ENCODE data around the gene SCAF4.

DNA sequence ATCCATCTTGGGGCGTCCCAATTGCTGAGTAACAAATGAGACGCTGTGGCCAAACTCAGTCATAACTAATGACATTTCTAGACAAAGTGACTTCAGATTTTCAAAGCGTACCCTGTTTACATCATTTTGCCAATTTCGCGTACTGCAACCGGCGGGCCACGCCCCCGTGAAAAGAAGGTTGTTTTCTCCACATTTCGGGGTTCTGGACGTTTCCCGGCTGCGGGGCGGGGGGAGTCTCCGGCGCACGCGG lies 72.7 kb downstream of the SCAF4 start:
- TF ChIP-seq, protein P1, sequence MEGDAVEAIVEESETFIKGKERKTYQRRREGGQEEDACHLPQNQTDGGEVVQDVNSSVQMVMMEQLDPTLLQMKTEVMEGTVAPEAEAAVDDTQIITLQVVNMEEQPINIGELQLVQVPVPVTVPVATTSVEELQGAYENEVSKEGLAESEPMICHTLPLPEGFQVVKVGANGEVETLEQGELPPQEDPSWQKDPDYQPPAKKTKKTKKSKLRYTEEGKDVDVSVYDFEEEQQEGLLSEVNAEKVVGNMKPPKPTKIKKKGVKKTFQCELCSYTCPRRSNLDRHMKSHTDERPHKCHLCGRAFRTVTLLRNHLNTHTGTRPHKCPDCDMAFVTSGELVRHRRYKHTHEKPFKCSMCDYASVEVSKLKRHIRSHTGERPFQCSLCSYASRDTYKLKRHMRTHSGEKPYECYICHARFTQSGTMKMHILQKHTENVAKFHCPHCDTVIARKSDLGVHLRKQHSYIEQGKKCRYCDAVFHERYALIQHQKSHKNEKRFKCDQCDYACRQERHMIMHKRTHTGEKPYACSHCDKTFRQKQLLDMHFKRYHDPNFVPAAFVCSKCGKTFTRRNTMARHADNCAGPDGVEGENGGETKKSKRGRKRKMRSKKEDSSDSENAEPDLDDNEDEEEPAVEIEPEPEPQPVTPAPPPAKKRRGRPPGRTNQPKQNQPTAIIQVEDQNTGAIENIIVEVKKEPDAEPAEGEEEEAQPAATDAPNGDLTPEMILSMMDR (conservative IDR thresholded peaks at IDR 0.05; ENCODE audit: low read length), result no peak
- TF ChIP-seq EZH2phosphoT487 (IDR thresholded peaks at IDR 0.05; ENCODE audit: borderline replicate concordance), result no peak

Data from Loucy (cell line).